Adrenal gland (tissue), 19 donors: Measurements from ENCODE around the gene CKMT2. TPM values are rescaled to one million over a fixed set of nuclear protein-coding genes. Genes with fewer than 3 reads are reported as not detected.

ENCODE experiments used
- DNase-seq, 7 donors: peaks; one replicate each; pipeline ENCODE4 v3.0.0-alpha.2; 2019 to 2020
- H3K27ac ChIP-seq, 5 donors: fragments of 200-600 bp; sonication (generic) in 4 of 5; 1 replicate in 3 of 5; 2 replicates in 2 of 5; pipeline versions ENCODE4 v1.5.1 to v1.8.0; 2016 to 2020; ENCODE audit warnings: mild to moderate bottlenecking in 1 of 5
- H3K27me3 ChIP-seq: fragments of 200-600 bp; 2 replicates; pipeline ENCODE4 v1.8.0; 2021
- H3K36me3 ChIP-seq, 2 donors: fragments of 200-600 bp; replicated peaks in 1 of 2; 1 replicate in 1 of 2; 2 replicates in 1 of 2; pipeline versions ENCODE4 v1.5.1 to v1.8.0; 2018 to 2022
- H3K4me1 ChIP-seq, 2 donors: fragments of 200-600 bp; replicated peaks in 1 of 2; 1 replicate in 1 of 2; 2 replicates in 1 of 2; pipeline versions ENCODE4 v1.5.1 to v1.8.0; 2018 to 2021
- H3K4me3 ChIP-seq, 4 donors: fragments of 200-600 bp; sonication (generic) in 3 of 4; one replicate each; pipeline ENCODE4 v1.5.1; 2016 to 2018
- H3K9me3 ChIP-seq, 3 donors: fragments of 200-600 bp; sonication (generic) in 1 of 3; replicated peaks in 1 of 3; 1 replicate in 2 of 3; 2 replicates in 1 of 3; pipeline versions ENCODE4 v1.5.1 to v1.8.0; 2016 to 2021
- POLR2A ChIP-seq, 2 donors: fragments of 450-650 bp; IDR thresholded peaks; one replicate each; pipeline ENCODE4 v1.6.1; 2017; ENCODE audit warnings: antibody characterized with exemption in 2 of 2, mild to moderate bottlenecking in 2 of 2, moderate library complexity in 1 of 2
- WGBS, 4 donors: extraction: QIAGEN DNeasy Blood & Tissue Kit in 2 of 4; methylation state at CpG; one replicate each; pipeline versions ENCODE4 v1.1.5 to v1.1.7; 2013 to 2017; 5-methylcytosine and 5-hydroxymethylcytosine counted together
- intact Hi-C, 2 donors: fragments of 100-400 bp; cut with DNase I; formaldehyde crosslinking; loops; one replicate each; pipeline versions ENCODE4 v1.14.1 to v1.15.0; 2022 to 2023
- long read RNA-seq, 10 donors: library from polyadenylated mRNA in 3 of 10; unstranded in 2 of 10; stranded (forward) in 1 of 10; transcript quantifications; one replicate each; pipeline ENCODE4 v2.0.0 and lab custom pipeline, GENCODE V29; 2021 to 2026
- polyA plus RNA-seq, 3 donors: library from polyadenylated mRNA; stranded (reverse); fragments of 200-250 nt in 2 of 3; fragments of 350-450 nt in 1 of 3; fragmentation: Illumina TruSeq in 1 of 3; extraction: RNeasy Lipid Tissue Mini Kit (QIAGEN cat#74804) in 1 of 3; gene quantifications; one replicate each; pipeline ENCODE4 v1.2.3, GENCODE V29; 2013 to 2014
- total RNA-seq, 9 donors: library from RNA; depleted of rRNA in 4 of 9; stranded (reverse); fragments of >200 nt in 4 of 9; fragments of 120-200 nt in 1 of 9; fragmentation: NEBNext Ultra II Directional in 1 of 9; extraction: Animal tissue kit (Norgen Biotek cat#: 25700) in 1 of 9; gene quantifications; one replicate each; pipeline versions ENCODE4 v1.1.0 to v1.2.4, GENCODE V29; 2013 to 2023
- TF ChIP-seq, protein P1 (sequence below), 6 experiments: fragments of 450-650 bp in 4 of 6; fragments of 200-600 bp in 2 of 6; sonication (generic) in 1 of 6; IDR thresholded peaks; 1 replicate in 5 of 6; 2 replicates in 1 of 6; pipeline versions ENCODE4 v1.5.1 to v1.8.0; 2016 to 2021; ENCODE audit warnings: antibody characterized with exemption in 6 of 6, mild to moderate bottlenecking in 2 of 6, moderate library complexity in 1 of 6
- donor health status: healthy with polysubstance abuse.
- donor health status: Bipolar disorder and iron deficiency.
- donor health status: DM: yes; HTN: yes; CAD: no.
- donor health status: DM: no; HTN: no; CAD: no.
- donor health status: DM: no; HTN: no; CAD: no.
- donor health status: DM: yes; HTN: yes; CAD: no.

Gene CKMT2
- total RNA-seq (100 to 1,000 TPM in 1 of 9 donors, 10 to 100 TPM in 8; 29.5 to 112 (median 52.9) TPM), polyA plus RNA-seq (100 to 1,000 TPM in 1 of 3 donors, 10 to 100 TPM in 2; 22.5 to 109 (median 47.0) TPM)
- long read RNA-seq, donor 1, partial matches to known transcripts: 0 of 8 reads
- long read RNA-seq, donor 1, other reads (novel, unspliced or antisense): 0 of 8 reads
- long read RNA-seq, donor 2, partial matches to known transcripts: 0 of 4 reads
- long read RNA-seq, donor 2, other reads (novel, unspliced or antisense): 0 of 4 reads
- long read RNA-seq, donor 3, partial matches to known transcripts: 0 of 7 reads
- long read RNA-seq, donor 3, other reads (novel, unspliced or antisense): 0 of 7 reads
- long read RNA-seq, donor 4, transcript CKMT2-201 (10 exons, 1,512 nt): major isoform, 10 of 23 reads
- long read RNA-seq, donor 4, transcript CKMT2-203 (10 exons, 1,479 nt): minor isoform, 5 of 23 reads
- long read RNA-seq, donor 4, partial matches to known transcripts: 4 of 23 reads
- long read RNA-seq, donor 4, other reads (novel, unspliced or antisense): 4 of 23 reads
- long read RNA-seq, donor 5, transcript CKMT2-201 (10 exons, 1,512 nt): major isoform, 58 of 92 reads
- long read RNA-seq, donor 5, transcript CKMT2-203 (10 exons, 1,479 nt): minor isoform, 17 of 92 reads
- long read RNA-seq, donor 5, partial matches to known transcripts: 8 of 92 reads
- long read RNA-seq, donor 5, other reads (novel, unspliced or antisense): 9 of 92 reads
- long read RNA-seq, donor 6, transcript CKMT2-201 (10 exons, 1,512 nt): major isoform, 10 of 17 reads
- long read RNA-seq, donor 6, partial matches to known transcripts: 1 of 17 reads
- long read RNA-seq, donor 6, other reads (novel, unspliced or antisense): 2 of 17 reads
- long read RNA-seq, donor 7, partial matches to known transcripts: 0 of 2 reads
- long read RNA-seq, donor 7, other reads (novel, unspliced or antisense): 0 of 2 reads
- long read RNA-seq, donor 8, partial matches to known transcripts: 0 of 5 reads
- long read RNA-seq, donor 8, other reads (novel, unspliced or antisense): 0 of 5 reads
- long read RNA-seq, donor 9, partial matches to known transcripts: 0 of 2 reads
- long read RNA-seq, donor 9, other reads (novel, unspliced or antisense): 0 of 2 reads
- long read RNA-seq, donor 10, partial matches to known transcripts: 0 of 3 reads
- long read RNA-seq, donor 10, other reads (novel, unspliced or antisense): 0 of 3 reads

DNA sequence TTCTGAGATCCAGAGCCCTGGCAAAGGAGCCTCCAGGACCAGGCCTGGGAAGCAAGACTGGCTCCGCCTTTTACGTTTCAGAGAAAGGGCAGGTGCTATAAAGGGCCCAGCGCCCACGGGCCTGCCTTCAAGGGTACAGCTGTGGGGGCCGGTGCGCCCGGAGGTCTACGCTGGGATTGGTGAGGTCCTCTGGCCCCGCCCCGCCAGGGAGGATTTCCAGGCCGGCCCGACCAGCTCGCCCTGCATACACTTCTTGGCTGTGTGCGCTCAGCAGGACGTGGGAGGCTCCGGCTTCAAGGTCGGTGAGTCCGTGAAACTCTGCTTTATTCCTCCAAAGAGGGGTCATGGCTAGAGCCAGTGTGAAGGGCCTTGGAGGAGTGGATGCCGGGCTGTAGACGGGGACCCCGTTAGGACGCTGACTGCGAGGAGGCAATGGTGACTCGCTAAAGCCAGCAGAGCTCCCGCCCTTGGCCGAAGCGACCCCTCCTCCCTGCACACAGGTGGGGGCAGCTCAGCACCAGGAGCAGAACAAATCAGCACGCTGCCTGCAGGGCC lies at the start of gene CKMT2:
TSS of gene CKMT2 (plus strand) at position 243 of the 555 bp plus-strand sequence. CDS start 17,811 bp downstream, outside the sequence.
- peaks cover 21 to 30% of the 10 kb centered on the region in 2 donors for H3K4me1 ChIP-seq
- H3K27me3 ChIP-seq: no peaks in the 10 kb centered on the region
- DNase-seq: peak; percentile 86 to 96 (median 94)
- WGBS, 4 donors: 6 to 18% (median 8%) methylated on average over 8 to 28 of the region's 28 CpGs
- H3K36me3 ChIP-seq: no peaks in the 10 kb centered on the region
- H3K4me3 ChIP-seq: peak within 1 kb of the TSS in 2 of 4 donors; percentile 14 to 53
- H3K9me3 ChIP-seq: no peaks in the 10 kb centered on the region
- intact Hi-C loops: no loop called here
- peak within 1 kb of the TSS; percentile 61 to 94 (median 88) for H3K27ac ChIP-seq
- peak; percentile 54 to 87 for TF ChIP-seq POLR2A (IDR thresholded peaks at IDR 0.05)
- TF ChIP-seq, protein P1, sequence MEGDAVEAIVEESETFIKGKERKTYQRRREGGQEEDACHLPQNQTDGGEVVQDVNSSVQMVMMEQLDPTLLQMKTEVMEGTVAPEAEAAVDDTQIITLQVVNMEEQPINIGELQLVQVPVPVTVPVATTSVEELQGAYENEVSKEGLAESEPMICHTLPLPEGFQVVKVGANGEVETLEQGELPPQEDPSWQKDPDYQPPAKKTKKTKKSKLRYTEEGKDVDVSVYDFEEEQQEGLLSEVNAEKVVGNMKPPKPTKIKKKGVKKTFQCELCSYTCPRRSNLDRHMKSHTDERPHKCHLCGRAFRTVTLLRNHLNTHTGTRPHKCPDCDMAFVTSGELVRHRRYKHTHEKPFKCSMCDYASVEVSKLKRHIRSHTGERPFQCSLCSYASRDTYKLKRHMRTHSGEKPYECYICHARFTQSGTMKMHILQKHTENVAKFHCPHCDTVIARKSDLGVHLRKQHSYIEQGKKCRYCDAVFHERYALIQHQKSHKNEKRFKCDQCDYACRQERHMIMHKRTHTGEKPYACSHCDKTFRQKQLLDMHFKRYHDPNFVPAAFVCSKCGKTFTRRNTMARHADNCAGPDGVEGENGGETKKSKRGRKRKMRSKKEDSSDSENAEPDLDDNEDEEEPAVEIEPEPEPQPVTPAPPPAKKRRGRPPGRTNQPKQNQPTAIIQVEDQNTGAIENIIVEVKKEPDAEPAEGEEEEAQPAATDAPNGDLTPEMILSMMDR (IDR thresholded peaks at IDR 0.05): no peak

DNA sequence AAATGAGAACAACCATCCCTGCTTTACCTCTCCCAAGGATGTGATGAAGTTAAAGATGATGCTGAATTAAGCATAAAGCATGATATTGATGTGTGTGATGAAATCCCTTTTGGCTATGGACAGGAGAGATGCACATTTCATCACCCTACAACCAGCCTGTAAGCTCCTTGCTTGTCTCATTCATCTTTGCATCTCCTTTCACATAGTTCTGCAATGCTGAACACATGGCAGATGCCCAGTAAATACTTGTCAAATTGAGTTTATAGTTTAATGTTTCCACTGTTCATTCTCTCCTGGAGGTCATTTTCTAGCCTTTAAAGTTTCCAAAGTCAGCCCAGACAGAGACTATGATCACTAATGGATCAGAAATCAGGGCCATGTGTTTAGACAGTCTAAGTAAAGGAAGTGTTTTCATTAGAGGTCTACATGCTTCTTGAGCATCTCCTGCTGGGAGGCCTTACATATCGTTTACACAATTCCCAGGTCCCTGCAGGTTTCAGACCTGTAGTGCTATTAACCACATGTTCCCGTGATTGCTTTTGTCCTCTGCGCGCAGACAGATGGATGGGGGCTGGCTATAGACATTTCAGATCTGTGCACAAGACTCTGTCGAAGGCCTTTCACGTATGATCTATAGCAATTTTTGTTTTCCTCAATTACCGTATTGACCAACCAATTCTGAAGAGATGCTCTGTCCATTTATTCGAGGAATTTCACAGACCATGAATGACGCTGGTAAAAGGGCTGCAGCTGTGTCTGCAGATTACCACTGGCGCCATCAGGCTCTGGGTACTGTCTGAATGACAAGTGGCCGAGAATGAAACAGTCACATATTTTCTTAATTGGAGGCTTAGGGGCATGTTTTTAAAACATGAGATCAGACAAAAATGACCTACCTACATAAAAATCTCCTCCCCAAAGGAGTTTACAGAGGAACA lies 49.0 kb upstream of the CKMT2 start:
- no peaks in the 10 kb centered on the region for H3K36me3 ChIP-seq
- DNase-seq: no peak
- H3K9me3 ChIP-seq: no peaks in the 10 kb centered on the region
- TF ChIP-seq POLR2A (IDR thresholded peaks at IDR 0.05): no peak
- TF ChIP-seq, protein P1 (IDR thresholded peaks at IDR 0.05): no peak
- 72 to 82% (median 81%) methylated on average over 11 of the region's 11 CpGs for WGBS, 4 donors
- no peak overlapping the region for H3K27ac ChIP-seq
- H3K4me3 ChIP-seq: no peak overlapping the region
- no peaks in the 10 kb centered on the region for H3K27me3 ChIP-seq
- no peaks in the 10 kb centered on the region for H3K4me1 ChIP-seq
- intact Hi-C loops: no loop called here

DNA sequence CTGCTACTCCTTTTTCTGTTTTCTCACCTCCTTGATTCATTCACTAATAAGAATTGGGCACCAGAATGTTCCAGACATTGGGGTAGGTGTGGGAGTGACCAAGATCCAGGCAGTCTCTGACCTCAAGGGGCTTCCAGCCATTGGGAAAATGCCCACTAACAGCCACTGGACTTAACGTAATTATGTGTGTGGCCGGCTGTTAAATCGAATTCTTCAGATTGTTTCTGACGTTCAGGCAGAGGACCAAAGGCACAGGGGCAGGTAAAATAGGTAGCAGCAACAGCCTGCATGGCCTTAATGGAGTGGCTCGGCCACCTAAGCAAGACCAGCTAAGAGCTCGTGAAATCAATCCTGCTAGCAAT lies 48.4 kb upstream of the CKMT2 start:
- H3K4me3 ChIP-seq: no peak overlapping the region
- whole genome bisulfite sequencing, 4 donors: 78 to 92% (median 83%) methylated on average over 6 of the region's 6 CpGs
- no peak for DNase-seq
- no peaks in the 10 kb centered on the region for H3K9me3 ChIP-seq
- TF ChIP-seq, protein P1 (IDR thresholded peaks at IDR 0.05): no peak
- TF ChIP-seq POLR2A (IDR thresholded peaks at IDR 0.05): no peak
- no peaks in the 10 kb centered on the region for H3K27me3 ChIP-seq
- intact Hi-C loops: no loop called here
- no peaks in the 10 kb centered on the region for H3K4me1 ChIP-seq
- H3K36me3 ChIP-seq: no peaks in the 10 kb centered on the region
- no peak overlapping the region for H3K27ac ChIP-seq
